DMS 273 treated with DMSO at 0.1 percent for 48 hours (cell line): ENCODE measurements around the gene SULT1C2.

Experiments used
- DNase-seq: peaks from one replicate; lab custom pipeline; 2025; lab: John Stamatoyannopoulos, UW

Gene SULT1C2

DNA sequence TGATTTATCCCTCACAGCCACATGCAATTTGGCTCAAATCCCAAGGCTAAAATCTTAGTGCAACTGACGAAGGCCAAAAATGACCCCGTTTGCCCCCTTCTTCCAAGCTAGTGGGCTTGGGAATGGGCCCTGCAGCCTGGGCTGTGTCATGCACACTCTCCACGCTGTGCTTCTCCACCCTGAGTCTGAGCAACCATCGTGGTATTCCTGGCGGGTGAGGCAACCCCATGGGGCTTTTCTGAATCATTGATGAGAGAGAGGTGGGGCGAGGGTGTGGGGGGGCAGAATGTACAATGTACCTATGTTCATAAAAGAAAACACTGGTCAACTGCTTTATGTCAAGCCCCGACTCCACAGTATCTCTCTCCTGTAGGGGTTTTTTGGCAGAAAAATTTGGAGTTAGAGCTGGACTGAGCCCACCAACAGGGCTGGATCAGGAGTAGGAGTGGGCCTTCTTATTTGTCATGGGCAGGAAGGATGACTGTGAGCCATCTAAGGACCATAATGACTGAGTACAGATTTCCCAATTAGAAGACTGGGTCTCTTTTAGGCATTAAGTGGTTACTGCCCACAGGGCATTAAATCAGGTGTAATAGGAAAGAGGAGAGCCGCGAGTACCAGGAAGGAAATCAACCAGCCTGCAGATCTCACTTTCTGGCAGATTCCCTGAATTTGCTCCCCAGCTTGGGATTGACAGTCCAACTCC is 8.9 kb downstream of the SULT1C2 start:
- DNase-seq = no peak

GRCh38 chr2:108301558-108301957 is 12.9 kb downstream of the SULT1C2 start:
- no peak for DNase-seq

DNA sequence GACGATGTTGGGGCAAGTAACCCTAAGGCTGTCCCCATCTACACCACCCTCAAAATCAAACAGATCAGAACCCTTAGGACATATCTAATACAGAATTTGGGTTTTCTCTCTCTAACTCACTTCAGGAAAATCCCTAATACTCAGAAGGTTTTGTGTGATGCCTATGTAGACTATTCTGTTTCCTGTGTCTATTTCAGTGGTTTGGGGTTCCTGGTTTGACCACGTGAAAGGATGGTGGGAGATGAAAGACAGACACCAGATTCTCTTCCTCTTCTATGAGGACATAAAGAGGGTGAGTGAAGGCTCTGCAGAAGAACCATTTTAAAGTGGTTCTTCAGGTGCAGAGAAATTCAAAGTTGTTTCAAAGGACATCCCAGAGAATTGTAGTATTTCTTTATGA is 16.3 kb downstream of the SULT1C2 start:
- no peak for DNase-seq

DNA sequence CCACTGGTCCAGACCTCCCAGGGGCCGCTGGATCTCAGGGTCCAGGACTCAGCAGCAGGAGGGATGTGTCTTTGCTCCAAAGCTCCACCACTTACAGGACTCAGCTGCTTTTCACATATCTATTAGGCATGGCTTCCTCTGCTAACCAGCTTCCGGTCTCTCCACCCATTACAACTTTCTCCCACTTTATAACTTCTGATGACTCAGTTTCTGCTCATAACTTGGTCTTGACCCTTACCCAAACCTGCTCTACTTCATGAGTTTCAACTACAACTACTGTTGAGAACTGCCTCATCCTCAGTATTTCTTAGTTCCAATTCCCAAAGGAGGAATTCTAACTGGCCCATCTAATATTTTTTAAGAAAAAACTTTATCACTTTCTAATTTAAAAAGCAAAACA is 17.2 kb downstream of the SULT1C2 start:
- no peak for DNase-seq

GRCh38 chr2:108309903-108310302 is 21.2 kb downstream of the SULT1C2 start:
- no peak for DNase-seq

DNA sequence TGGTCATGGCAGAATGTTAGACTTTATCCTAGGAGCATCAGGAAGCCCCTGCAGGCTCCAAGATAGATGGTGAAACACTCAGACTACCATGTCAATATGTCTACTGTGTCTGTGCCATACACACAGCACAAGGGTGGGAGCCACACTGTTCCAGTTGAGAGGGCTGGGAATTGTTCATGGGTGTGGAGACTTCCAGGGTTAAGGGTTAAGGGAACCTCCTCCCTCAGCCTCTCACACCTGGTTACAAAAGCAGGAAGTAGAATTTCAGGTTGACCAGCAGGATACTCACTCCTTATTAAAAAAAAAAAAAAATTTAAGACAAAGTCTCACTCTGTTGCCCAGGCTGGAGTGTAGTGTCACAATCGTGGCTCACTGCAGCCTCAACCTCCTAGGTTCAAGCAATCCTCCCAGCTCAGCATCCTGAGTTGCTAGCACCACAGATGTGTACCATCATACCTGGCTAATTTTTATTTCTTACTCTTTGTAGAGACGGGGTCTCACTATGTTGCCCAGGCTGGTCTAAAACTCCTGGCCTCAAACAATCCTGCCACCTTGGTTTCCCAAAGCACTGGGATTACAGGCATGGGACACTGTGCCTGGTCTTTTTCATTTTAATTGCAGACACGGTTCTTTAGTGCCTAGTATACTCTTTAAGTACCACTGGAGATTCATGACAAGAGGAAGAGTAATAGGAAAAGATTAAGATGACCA is 26.0 kb downstream of the SULT1C2 start:
- DNase-seq = no peak

DNA sequence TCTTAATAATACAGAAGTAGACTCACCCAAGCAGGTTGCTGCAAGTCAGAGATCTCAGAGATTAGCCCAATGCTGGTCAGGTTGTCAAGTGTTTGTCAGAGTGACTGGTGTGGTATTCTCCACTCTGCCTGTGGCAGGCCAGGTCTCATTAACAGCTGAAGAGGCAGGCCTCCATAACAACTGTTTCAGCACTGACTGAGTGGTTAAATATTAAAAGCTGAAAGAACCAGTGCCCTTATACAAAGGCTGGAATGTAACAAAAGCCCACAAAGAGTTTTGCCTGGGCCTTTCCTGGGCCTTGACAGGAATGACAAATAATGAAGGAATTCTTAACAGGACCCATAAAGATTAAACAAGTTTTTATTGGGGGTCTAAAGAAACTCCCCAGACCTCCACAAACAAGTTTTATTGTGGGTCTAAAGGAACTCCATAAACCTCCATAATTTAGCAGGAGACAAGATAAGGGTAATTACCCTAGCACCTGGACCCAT is 26.8 kb downstream of the SULT1C2 start:
- DNase-seq = no peak

- DNase-seq = no peak
These were observed 27.3 kb downstream of the SULT1C2 start for GRCh38 chr2:108316033-108316432.

- DNase-seq = no peak
These were observed 28.0 kb downstream of the SULT1C2 start for GRCh38 chr2:108316461-108317258.

DNA sequence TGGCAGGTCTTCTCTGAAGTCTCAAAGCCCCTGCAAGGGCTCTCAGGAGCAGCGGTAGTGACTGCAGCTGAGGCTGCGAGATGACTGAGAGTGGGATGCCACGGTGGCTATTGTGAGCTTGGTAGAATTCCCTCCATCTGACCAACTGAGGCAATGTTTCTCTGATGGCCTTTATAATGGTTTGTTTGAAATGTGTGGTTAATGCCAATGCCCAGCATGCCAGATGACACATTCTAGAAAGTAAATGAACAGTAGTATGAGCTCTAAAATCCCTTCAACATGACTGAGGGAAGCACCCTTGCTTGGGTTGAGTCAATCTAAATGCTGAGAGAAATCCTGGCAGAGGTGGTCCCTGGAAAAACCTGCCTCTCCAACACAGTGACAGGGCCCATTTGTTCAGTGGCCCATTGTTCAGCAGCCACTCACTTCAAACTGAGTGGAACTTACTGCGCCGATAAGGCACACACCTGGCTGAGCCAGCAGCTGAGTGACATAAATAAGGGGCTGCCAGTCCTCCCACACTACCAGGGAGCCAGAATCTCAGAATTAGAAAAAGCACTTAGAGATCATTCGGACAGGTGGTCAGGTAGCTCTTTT is 31.7 kb downstream of the SULT1C2 start:
- no peak for DNase-seq

DNA sequence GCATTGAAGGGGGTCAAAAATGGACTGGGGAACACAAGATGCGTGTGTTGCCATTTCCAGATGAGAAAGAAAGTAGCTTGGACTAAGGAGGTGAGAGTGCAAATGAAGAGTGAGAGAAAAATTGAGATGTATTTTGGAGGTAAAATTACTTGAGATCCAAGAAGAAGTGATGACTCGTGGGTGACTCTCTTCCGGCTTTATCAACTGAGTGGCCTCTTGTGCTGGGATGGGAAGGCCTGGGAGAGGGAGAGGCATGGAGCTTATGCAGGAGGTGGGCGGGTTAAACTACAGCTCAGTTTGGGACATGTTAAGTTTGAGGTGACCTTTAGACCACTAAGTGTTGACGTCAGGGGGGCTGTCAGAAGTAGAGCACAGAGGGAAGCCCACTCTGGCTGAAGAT is 34.9 kb downstream of the SULT1C2 start:
- no peak for DNase-seq

- no peak for DNase-seq
These were observed 36.0 kb downstream of the SULT1C2 start for GRCh38 chr2:108324531-108325255.

- no peak for DNase-seq
These were observed 37.1 kb downstream of the SULT1C2 start for GRCh38 chr2:108325756-108326155.

DNA sequence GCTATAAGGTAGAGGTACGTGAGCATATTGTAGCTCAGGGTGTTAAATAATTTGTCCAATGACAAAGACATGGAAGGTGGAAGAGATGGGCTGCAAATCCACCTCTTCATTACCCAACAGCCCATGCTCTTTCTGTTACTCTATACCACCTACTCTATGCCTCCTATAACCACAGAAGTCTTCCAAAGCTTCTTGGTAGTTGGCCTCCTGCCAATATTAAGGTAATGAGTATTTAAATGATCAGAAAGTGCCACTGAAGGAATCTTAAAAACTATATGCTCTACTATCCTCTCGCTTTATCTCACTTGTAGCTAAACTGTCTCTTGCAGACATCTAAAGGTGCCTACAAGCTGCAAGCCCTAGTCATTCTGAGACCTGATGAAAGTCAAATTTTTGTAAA is 41.1 kb downstream of the SULT1C2 start:
- DNase-seq = no peak

GRCh38 chr2:108330979-108331378 is 42.3 kb downstream of the SULT1C2 start:
- DNase-seq = no peak

- DNase-seq = no peak
These were observed 57.3 kb downstream of the SULT1C2 start for GRCh38 chr2:108345951-108346350.

DNA sequence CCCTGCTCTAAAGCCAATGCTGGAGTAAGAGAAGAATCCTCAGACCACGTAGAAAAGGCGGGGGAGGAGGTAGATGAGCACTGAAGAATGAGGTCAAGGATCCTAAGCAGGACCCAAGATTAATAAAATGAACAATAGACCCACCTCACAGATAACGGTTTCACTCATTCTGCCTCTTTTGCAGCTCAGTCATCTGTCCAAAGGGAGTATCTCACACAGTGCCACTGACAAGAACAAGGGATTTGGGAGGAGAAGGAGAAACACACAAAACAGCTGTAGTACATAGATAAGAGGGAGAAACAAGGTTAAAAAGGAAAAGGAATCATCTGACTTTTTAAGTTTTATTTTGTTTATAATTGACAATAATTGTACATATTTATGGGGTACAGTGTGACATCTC is 58.1 kb downstream of the SULT1C2 start:
- DNase-seq = no peak

DNA sequence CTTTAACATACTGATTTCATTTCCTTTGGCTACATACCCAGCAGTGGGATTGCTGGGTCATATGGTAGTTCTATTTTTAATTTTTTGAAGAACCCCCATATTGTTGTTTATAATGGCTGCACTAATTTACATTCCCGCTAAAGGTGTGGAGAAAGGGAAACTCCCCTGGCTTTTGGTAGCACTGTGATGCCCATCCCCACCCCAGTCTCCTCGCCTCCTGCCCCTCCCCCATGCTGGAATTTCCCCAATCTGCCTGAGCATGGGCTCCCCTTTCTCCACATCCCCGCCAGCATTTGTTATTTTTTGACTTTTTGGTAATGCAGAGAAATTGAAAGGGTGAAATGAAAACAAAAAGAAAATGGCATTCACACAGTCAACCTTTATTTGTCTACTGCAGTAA is 59.1 kb downstream of the SULT1C2 start:
- no peak for DNase-seq

- no peak for DNase-seq
These were observed 60.3 kb downstream of the SULT1C2 start for GRCh38 chr2:108348816-108349570.

DNA sequence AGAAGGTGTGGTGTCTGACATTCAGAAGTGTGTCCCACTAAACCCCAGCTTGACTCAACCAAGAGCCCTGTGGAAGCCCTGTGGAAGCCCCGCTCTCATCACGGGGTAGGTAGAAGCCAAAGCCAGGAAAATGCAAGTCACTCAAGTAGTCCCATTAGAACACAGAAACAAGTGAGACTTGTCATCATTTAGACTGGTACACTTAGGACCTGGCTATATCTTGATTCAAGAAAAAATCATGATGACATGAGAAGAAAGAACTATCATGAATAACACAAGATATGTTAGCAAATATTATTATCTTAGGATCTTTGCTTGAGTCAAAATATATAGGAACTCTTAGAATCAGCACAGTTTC is 60.9 kb downstream of the SULT1C2 start:
- DNase-seq = no peak

- DNase-seq = no peak
These were observed 63.2 kb downstream of the SULT1C2 start for GRCh38 chr2:108351889-108352288.
